H1 (cell line): ENCODE results near the gene ILF3. TPM values are rescaled to one million over a fixed set of nuclear protein-coding genes. Genes with fewer than 3 reads are reported as not detected.

Source experiments
- CTCF ChIA-PET: fragments of 300-600 bp; sonication (Branson Sonifier 250); formaldehyde crosslinking; loops from one replicate; lab custom pipeline; 2021; ENCODE audit not compliant: partially characterized antibody; lab: Charles Lee
- POLR2A ChIA-PET: fragments of 300-600 bp; sonication (Branson Sonifier 250); formaldehyde crosslinking; loops from one replicate; lab custom pipeline; 2021; ENCODE audit warnings: inconsistent platforms; ENCODE audit not compliant: partially characterized antibody; lab: Charles Lee
- DNase-seq, 2 experiments: peaks; one replicate each; pipeline versions ENCODE4 v3.0.0 to v3.0.0-alpha.2; 2010 to 2022; ENCODE audit warnings: low spot score in 2 of 2, low read depth in 1 of 2, mixed read lengths in 1 of 2
- FAIRE-seq: peaks from 2 replicates; lab custom pipeline; 2011; peaks lifted over from hg19 to GRCh38; lab: Jason Lieb, UNC
- H2AFZ ChIP-seq: 2 replicates; pipeline ENCODE4 v1.8.1; 2012; ENCODE audit warnings: low read length, inconsistent platforms
- H2AK5ac ChIP-seq: 2 replicates; pipeline ENCODE4 v1.6.1; 2013; ENCODE audit warnings: low read depth, low read length
- H2BK120ac ChIP-seq: replicated peaks from 2 replicates; pipeline ENCODE3; 2013; ENCODE audit warnings: low read depth, low read length, inconsistent platforms
- H2BK12ac ChIP-seq: 2 replicates; pipeline ENCODE4 v1.6.1; 2013; ENCODE audit warnings: low read depth, low read length
- H2BK15ac ChIP-seq: 2 replicates; pipeline ENCODE4 v1.6.1; 2013; ENCODE audit warnings: low read length
- H2BK20ac ChIP-seq: 2 replicates; pipeline ENCODE4 v1.6.1; 2013; ENCODE audit warnings: low read length
- H2BK5ac ChIP-seq: 2 replicates; pipeline ENCODE4 v1.6.1; 2013; ENCODE audit warnings: low read depth, low read length
- H3K14ac ChIP-seq: 2 replicates; pipeline ENCODE4 v1.6.1; 2013; ENCODE audit warnings: inconsistent platforms; ENCODE audit not compliant: insufficient read length
- H3K18ac ChIP-seq: 2 replicates; pipeline ENCODE4 v1.6.1; 2013; ENCODE audit warnings: low read length; ENCODE audit errors: extremely low read depth
- H3K23ac ChIP-seq: 2 replicates; pipeline ENCODE4 v1.6.1; 2013; ENCODE audit warnings: inconsistent platforms; ENCODE audit not compliant: insufficient read length
- H3K23me2 ChIP-seq: 2 replicates; pipeline ENCODE4 v1.6.1; 2013; ENCODE audit warnings: low read depth, low read length
- H3K27ac ChIP-seq: 2 replicates; pipeline ENCODE4 v1.6.1; 2011; ENCODE audit warnings: low read depth, low read length, inconsistent platforms
- H3K27me3 ChIP-seq, 4 experiments: replicated peaks in 1 of 4; 1 replicate in 1 of 4; 2 replicates in 3 of 4; pipeline versions ENCODE4 v1.6.1 to v1.8.1; 2011 to 2013; ENCODE audit warnings: low read length in 3 of 4, mild to moderate bottlenecking in 3 of 4, inconsistent platforms in 2 of 4, mixed read lengths in 2 of 4, moderate library complexity in 1 of 4; ENCODE audit not compliant: control insufficient read depth in 3 of 4, insufficient read depth in 3 of 4; ENCODE audit errors: extremely low read depth in 1 of 4
- H3K36me3 ChIP-seq, 4 experiments: 2 replicates each; pipeline versions ENCODE4 v1.6.1 to v1.8.1; 2011 to 2013; ENCODE audit warnings: mild to moderate bottlenecking in 4 of 4, low read length in 3 of 4, moderate library complexity in 2 of 4, control low read depth in 1 of 4, inconsistent platforms in 1 of 4; ENCODE audit not compliant: insufficient read depth in 4 of 4, control insufficient read depth in 2 of 4
- H3K4ac ChIP-seq: replicated peaks from 2 replicates; pipeline ENCODE3; 2013; ENCODE audit warnings: low read length, low read depth, mixed read lengths, inconsistent platforms; ENCODE audit not compliant: insufficient read length
- H3K4me1 ChIP-seq, 4 experiments: replicated peaks in 1 of 4; 1 replicate in 1 of 4; 2 replicates in 3 of 4; pipeline versions ENCODE4 v1.6.1 to v1.8.1; 2011 to 2013; ENCODE audit warnings: low read length in 3 of 4, inconsistent platforms in 2 of 4, mixed read lengths in 1 of 4; ENCODE audit not compliant: insufficient read depth in 4 of 4, control insufficient read depth in 3 of 4
- H3K4me2 ChIP-seq, 2 experiments: 2 replicates each; pipeline versions ENCODE4 v1.6.1 to v1.8.1; 2011 to 2013; ENCODE audit warnings: low read depth in 2 of 2, low read length in 2 of 2, control low read depth in 1 of 2, inconsistent platforms in 1 of 2, mild to moderate bottlenecking in 1 of 2; ENCODE audit not compliant: insufficient read depth in 1 of 2
- H3K4me3 ChIP-seq, 4 experiments: fragments of 200-600, 300-600 bp in 1 of 4; sonication (generic), shearing (Covaris generic), sonication (Bioruptor Twin) in 1 of 4; 2 replicates each; pipeline versions ENCODE4 v1.5.1 to v1.8.1; 2011 to 2016; ENCODE audit warnings: low read length in 4 of 4, low read depth in 3 of 4, control low read depth in 2 of 4, inconsistent platforms in 2 of 4, mild to moderate bottlenecking in 2 of 4, mixed read lengths in 1 of 4, moderate library complexity in 1 of 4; ENCODE audit not compliant: insufficient read depth in 2 of 4; ENCODE audit errors: extremely low read depth in 1 of 4
- H3K56ac ChIP-seq: replicated peaks from 2 replicates; pipeline ENCODE3; 2013; ENCODE audit warnings: low read depth, mild to moderate bottlenecking, mixed read lengths, low read length, inconsistent platforms; ENCODE audit not compliant: insufficient read length
- H3K79me1 ChIP-seq: 2 replicates; pipeline ENCODE4 v1.6.1; 2013; ENCODE audit warnings: low read depth, low read length, control low read depth
- H3K79me2 ChIP-seq, 2 experiments: 2 replicates each; pipeline versions ENCODE4 v1.6.1 to v1.8.1; 2012 to 2013; ENCODE audit warnings: low read length in 2 of 2, mild to moderate bottlenecking in 2 of 2, inconsistent platforms in 1 of 2; ENCODE audit not compliant: insufficient read depth in 2 of 2, control insufficient read depth in 1 of 2
- H3K9ac ChIP-seq, 4 experiments: replicated peaks in 1 of 4; 1 replicate in 1 of 4; 2 replicates in 3 of 4; pipeline versions ENCODE4 v1.6.1 to v1.8.1; 2011 to 2013; ENCODE audit warnings: low read depth in 3 of 4, low read length in 3 of 4, control low read depth in 2 of 4, mild to moderate bottlenecking in 2 of 4, moderate library complexity in 2 of 4, inconsistent platforms in 1 of 4; ENCODE audit errors: extremely low read depth in 1 of 4
- H3K9me3 ChIP-seq, 2 experiments: 2 replicates each; pipeline versions ENCODE4 v1.6.1 to v1.8.1; 2012 to 2013; ENCODE audit warnings: mild to moderate bottlenecking in 2 of 2, moderate library complexity in 2 of 2, control low read depth in 1 of 2, inconsistent platforms in 1 of 2, low read depth in 1 of 2, low read length in 1 of 2, mixed read lengths in 1 of 2; ENCODE audit not compliant: insufficient read depth in 2 of 2
- H4K20me1 ChIP-seq, 2 experiments: replicated peaks in 1 of 2; 2 replicates each; pipeline versions ENCODE3 to v1.8.1; 2011 to 2013; ENCODE audit warnings: inconsistent platforms in 2 of 2, low read length in 2 of 2, mild to moderate bottlenecking in 1 of 2; ENCODE audit not compliant: insufficient read depth in 2 of 2, control insufficient read depth in 1 of 2
- H4K5ac ChIP-seq: 2 replicates; pipeline ENCODE4 v1.6.1; 2013; ENCODE audit warnings: low read length, low read depth, mixed read lengths, inconsistent platforms; ENCODE audit not compliant: insufficient read length
- H4K8ac ChIP-seq: 2 replicates; pipeline ENCODE4 v1.8.0; 2013; ENCODE audit warnings: mild to moderate bottlenecking, moderate library complexity, low read length, inconsistent platforms; ENCODE audit not compliant: insufficient read depth; ENCODE audit errors: extremely low read depth
- H4K91ac ChIP-seq: replicated peaks from 2 replicates; pipeline ENCODE3; 2013; ENCODE audit warnings: low read length, mixed read lengths, inconsistent platforms; ENCODE audit not compliant: insufficient read length
- SP1 ChIP-seq: IDR thresholded peaks from 2 replicates; pipeline ENCODE4 v1.6.1; 2011; ENCODE audit warnings: low read depth, low read length
- WGBS, 2 experiments: shearing (Covaris generic) in 1 of 2; methylation state at CpG; one replicate each; pipeline versions ENCODE4 v1.1.6 to v1.1.7; 2013 to 2015; ENCODE audit warnings: low lambda C conversion rate in 2 of 2, mixed read lengths in 2 of 2, inconsistent platforms in 1 of 2, low coverage in 1 of 2, missing lambda C conversion rate in 1 of 2; ENCODE audit not compliant: insufficient replicate concordance in 2 of 2, insufficient coverage in 1 of 2, insufficient read length in 1 of 2; ENCODE audit errors: extremely low coverage in 1 of 2, missing lambda C conversion rate in 1 of 2; 5-methylcytosine and 5-hydroxymethylcytosine counted together
- polyA plus RNA-seq, 7 experiments: library from polyadenylated mRNA; depleted of rRNA in 3 of 7; stranded (reverse) in 5 of 7; unstranded in 2 of 7; fragments of >200 nt in 5 of 7; fragments of 200-250 nt in 2 of 7; gene quantifications; 1 replicate in 5 of 7; 2 replicates in 1 of 7; 4 replicates in 1 of 7; pipeline versions ENCODE4 v1.2.1 to v1.2.3, GENCODE V29; 2011 to 2013; ENCODE audit warnings: missing spikeins in 2 of 7, mixed read lengths in 2 of 7
- total RNA-seq: library from RNA; stranded (reverse); fragmentation: NEBNext Ultra II Directional; extraction: Animal tissue kit (Norgen Biotek cat#: 25700); gene quantifications from 2 replicates; pipeline ENCODE4 v1.2.1, GENCODE V29; 2021

The ILF3 gene
- total and polyA plus RNA-seq, 2 of the 8 experiments (the other 6 are each of a cell fraction or from before 2014, with no cell fraction given), result 291 to 695 TPM

DNA sequence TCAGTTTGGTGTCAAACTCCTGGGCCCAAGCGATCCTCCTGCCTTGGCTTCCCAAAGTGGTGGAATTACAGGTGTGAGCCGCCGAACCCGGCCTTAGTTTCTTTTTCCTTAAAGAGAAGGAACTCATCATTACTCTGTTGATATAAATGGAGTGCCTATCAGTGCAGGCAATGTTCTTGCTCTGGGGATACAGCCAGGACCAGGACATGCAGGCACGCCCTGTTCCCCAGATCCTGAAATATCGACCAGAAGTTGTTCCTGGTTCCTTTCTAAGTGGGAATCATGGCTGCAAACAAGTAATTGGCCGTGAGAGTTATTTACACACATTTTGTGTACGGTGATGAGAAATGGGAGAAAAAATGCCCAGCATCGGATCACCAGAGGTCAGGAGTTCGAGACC is 72.1 kb downstream of the ILF3 start:
- H2AK5ac ChIP-seq, result no peak overlapping the region
- no peak overlapping the region for H2BK15ac ChIP-seq
- H3K27me3 ChIP-seq, result no peaks in the 10 kb centered on the region
- peaks cover 18 to 92% of the 10 kb centered on the region in 2 experiments for H3K79me2 ChIP-seq
- H3K36me3 ChIP-seq, result no peaks in the 10 kb centered on the region
- no peak for FAIRE-seq
- H3K4ac ChIP-seq, result no peak overlapping the region
- no peak overlapping the region for H3K56ac ChIP-seq
- H3K18ac ChIP-seq, result no peak overlapping the region
- H2BK20ac ChIP-seq, result no peak overlapping the region
- no peak overlapping the region for H2BK5ac ChIP-seq
- H3K27ac ChIP-seq, result no peak overlapping the region
- no peak for TF ChIP-seq SP1
- TF ChIP-seq, all 59 proteins: peak for 0
- no peak overlapping the region for H4K8ac ChIP-seq
- H2AFZ ChIP-seq, result no peak overlapping the region
- H2BK12ac ChIP-seq, result no peak overlapping the region
- H3K9me3 ChIP-seq, result no peaks in the 10 kb centered on the region
- no peak overlapping the region for H4K91ac ChIP-seq
- no peak overlapping the region for H3K4me3 ChIP-seq
- H3K4me1 ChIP-seq, result no peaks in the 10 kb centered on the region
- H3K4me2 ChIP-seq, result no peak overlapping the region
- H3K23ac ChIP-seq, result no peak overlapping the region
- no peak overlapping the region for H2BK120ac ChIP-seq
- CTCF ChIA-PET, result interaction anchor here (1.1 kb wide), 1 partner anchor 12 kb away, joined by 3 read pairs; no protein-coding TSS in a partner anchor
- no peak overlapping the region for H3K9ac ChIP-seq
- peaks cover 7 to 27% of the 10 kb centered on the region in 2 experiments for H4K20me1 ChIP-seq
- peaks cover 12% of the 10 kb centered on the region for H3K79me1 ChIP-seq
- no peak overlapping the region for H3K14ac ChIP-seq
- WGBS, 2 experiments, result 97% methylated on average over 10 of the region's 10 CpGs; no CpG with 5 or more reads in 1 of the 2 experiments
- POLR2A ChIA-PET, result no interaction called here
- DNase-seq, result no peak
- H3K23me2 ChIP-seq, result no peaks in the 10 kb centered on the region
- no peak overlapping the region for H4K5ac ChIP-seq
